Measurements from ENCODE around the gene PCK2.

Gene PCK2

DNA sequence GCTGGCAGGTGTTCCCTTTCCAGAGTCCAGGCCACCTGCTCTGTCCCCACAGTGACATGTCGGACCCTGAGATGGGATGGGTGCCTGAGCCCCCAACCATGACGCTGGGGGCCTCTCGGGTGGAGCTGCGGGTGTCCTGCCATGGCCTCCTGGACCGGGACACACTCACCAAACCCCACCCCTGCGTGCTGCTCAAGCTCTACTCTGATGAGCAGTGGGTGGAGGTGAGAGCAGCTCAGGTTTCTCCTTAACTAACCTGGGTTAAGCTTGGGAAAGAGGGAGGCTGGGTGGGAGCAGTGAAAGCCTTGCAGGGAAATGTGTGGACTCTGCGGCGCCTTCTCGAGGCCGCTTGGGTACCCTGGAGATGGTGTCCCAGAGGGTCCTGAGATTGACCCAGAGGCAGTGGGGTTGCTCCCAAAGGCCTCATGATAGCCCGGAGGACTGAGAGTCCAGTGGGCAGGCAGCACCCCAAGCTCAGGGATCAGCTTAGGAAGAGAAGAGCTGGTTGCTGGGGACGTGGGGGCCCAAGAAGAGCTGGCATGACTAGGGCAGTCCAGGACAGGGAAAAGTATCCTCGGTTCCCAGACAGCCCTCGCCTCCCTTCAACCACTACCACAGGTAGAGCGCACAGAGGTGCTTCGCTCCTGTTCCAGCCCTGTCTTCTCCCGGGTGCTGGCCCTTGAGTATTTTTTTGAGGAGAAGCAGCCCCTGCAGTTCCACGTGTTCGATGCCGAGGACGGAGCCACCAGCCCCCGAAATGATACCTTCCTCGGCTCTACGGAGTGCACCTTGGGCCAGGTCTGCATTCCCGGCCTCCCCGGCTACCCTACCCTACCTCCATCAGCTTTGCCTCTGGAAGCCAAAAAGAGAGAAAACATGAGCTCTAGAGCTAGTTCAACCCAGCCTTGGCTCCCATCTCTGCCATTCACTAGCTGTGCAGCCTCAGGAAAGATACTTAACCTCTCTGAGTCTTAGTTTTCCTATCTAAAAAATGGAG is 20.9 kb upstream of the PCK2 start:
- H3K4me3 ChIP-seq = no peak overlapping the region
- H3K27ac ChIP-seq = no peak overlapping the region

DNA sequence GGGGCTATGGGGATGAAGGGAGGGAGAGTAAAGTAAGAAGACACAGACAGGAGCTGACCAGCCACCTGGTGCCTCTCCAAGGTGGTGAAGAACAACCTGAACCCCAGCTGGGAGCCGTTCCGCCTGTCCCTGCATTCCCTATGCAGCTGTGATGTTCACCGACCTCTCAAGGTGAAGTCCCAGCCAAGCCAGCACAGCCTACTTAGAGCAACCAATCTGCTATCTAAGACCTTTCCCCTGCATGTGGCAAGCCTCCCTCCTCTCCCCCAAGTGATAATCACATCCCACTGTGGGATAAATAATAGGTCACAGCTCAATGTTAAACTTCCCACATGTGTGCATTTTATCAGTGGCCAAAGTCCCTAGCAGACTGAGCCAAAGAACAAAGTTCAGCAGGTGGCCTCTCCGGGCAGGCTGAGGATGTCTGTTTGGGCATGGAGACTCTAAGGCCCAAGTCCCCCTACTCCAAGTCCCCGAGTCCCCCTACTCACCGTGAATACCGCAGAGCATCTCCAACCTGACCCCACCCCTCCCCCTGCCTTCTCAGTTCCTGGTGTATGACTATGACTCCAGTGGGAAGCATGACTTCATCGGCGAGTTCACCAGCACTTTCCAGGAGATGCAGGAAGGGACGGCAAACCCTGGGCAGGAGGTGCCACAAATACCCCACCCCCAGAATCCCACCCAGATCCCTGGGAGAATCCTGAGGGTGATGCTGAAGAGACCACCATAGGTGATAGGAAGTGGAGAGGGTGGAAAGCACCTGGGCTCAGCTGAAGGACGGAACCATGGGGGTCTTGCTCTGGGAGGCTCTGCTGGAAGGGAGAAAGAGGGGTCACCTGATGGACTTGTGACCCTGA is 19.3 kb upstream of the PCK2 start:
- Histone ChIP-seq H3K27ac (no peak overlapping the region), H3K4me3 (no peak overlapping the region)

DNA sequence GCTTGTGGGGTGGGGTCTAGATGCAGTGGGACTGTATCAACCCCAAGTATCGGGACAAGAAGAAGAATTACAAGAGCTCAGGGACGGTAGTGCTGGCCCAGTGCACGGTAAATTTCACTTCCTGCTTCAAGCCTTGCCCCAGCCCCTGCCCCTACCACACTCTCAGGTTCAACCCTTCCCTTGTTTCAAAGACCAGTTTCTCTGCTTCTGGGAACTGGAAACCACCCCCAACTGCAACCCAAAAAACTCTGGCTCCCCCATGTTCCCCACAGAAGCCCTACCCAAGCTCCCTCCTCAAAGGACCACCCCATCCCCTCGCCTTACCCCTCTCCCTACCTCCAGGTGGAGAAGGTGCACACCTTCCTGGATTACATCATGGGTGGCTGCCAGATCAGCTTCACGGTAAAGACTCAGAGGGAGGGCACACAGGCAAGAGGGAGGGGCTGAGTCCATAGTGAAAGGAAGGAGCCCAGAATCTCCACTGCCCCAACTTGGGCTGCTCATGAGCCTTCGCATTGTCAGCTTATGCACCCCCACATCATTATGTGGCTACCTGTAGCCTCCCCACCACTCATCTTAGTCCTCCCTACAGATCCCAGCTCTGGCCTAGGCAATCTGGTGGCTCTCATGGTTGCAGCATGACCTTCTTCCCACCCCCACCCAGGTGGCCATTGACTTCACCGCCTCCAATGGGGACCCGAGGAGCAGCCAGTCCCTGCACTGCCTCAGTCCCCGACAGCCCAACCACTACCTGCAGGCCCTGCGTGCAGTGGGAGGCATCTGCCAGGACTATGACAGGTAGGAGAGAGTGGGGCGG is 18.4 kb upstream of the PCK2 start:
- H3K27ac ChIP-seq = no peak overlapping the region
- H3K4me3 ChIP-seq = no peak overlapping the region

- no peak overlapping the region for H3K4me3 ChIP-seq
- no peak overlapping the region for H3K27ac ChIP-seq
Measured at GRCh38 chr14:24076302-24076601, 17.9 kb upstream of the PCK2 start.

DNA sequence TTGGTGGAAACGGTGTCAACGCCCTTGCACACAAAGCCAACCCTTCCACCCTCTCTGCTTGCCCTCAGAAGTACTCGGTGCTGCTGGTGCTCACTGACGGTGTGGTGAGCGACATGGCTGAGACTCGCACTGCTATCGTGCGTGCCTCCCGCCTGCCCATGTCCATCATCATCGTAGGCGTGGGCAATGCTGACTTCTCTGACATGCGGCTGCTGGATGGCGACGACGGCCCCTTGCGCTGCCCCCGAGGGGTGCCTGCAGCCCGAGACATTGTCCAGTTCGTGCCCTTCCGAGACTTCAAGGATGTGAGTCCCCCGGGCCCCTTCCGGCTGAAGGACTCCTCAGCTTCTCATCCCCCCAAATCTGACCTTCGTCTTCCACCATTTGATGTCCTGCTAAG is 17.0 kb upstream of the PCK2 start:
- Histone ChIP-seq H3K4me3 (no peak overlapping the region), H3K27ac (no peak overlapping the region)

DNA sequence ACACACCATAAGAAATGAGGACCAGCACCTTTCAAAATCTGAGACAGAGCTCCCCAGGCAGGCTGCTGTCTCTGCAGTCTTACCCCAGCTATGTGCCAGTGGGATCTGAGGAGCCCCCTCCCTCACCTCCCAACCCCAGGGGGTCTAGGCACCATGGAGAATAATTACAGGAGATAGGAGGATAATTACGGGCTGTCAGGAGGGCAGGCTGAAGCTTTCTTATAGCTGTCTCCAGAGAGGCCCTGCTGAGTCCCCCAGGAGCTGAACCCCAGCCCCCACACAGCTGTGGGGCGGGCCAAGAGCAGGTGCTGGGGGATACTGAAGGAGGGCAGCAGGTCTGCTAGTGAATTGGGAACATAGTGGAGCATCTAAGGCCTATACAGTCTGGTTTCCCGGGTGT is 16.0 kb upstream of the PCK2 start:
- Histone ChIP-seq H3K27ac (no peak overlapping the region), H3K4me3 (no peak overlapping the region)

- no peak overlapping the region for H3K4me3 ChIP-seq
Measured at GRCh38 chr14:24079491-24080141, 14.5 kb upstream of the PCK2 start.

GRCh38 chr14:24080142-24080530 is 14.0 kb upstream of the PCK2 start:
- H3K4me3 ChIP-seq = no peak overlapping the region
- H3K27ac ChIP-seq = no peak overlapping the region

More at GRCh38 chr14:24079491-24080141, 14.5 kb upstream of the PCK2 start:
- no peak overlapping the region for H3K27ac ChIP-seq

DNA sequence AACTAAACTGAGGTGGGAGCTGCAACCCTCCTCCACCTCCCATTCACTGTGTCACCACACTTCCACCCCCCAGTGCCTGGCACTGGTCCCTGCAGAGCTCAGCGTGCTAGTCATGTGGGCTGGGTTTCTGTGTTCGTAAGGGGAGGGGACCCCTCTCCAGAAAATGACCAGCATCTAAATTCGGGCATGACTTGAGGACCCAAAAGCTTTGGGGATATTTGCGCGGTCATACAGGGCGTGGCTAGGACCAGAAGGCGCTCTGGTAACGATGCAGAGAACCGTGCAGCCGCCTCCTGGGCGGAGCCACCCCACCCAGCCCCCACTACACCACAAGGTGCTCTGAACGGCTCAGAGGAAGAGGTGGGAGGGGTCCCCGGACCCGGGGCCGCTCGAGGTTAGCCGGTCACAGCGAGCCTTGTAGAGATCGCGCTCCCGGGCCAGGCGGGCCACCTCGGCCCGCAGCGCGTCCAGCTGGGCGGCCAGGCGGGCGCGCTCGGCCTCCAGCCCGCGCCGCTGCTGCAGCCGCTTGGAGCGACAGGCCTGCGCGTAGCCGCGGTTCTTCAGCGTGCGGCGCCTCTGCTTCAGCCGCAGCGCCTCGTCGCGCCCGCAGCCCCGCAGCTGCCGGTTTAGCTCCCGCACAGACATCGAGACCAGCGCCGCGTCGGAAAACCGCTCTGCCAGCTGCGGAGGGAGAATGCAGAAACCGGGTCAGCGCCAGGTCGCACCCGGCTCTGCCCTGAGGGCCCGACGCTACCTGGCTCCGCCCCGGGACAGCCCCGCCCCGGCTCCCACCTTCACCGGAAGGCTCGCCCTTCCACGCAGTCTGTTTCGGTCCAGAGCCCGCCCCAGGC is 13.0 kb upstream of the PCK2 start:
- peak overlapping the region in 14 of 21 experiments; percentile 9 to 76 (median 46) for H3K27ac ChIP-seq
- H3K4me3 ChIP-seq = peak overlapping the region; percentile 34 to 66 (median 53)

- peak overlapping the region in 10 of 21 experiments; percentile 9 to 76 (median 52) for H3K27ac ChIP-seq
- peak overlapping the region; percentile 34 to 66 (median 53) for H3K4me3 ChIP-seq
Measured at GRCh38 chr14:24081739-24082211, 12.3 kb upstream of the PCK2 start.

DNA sequence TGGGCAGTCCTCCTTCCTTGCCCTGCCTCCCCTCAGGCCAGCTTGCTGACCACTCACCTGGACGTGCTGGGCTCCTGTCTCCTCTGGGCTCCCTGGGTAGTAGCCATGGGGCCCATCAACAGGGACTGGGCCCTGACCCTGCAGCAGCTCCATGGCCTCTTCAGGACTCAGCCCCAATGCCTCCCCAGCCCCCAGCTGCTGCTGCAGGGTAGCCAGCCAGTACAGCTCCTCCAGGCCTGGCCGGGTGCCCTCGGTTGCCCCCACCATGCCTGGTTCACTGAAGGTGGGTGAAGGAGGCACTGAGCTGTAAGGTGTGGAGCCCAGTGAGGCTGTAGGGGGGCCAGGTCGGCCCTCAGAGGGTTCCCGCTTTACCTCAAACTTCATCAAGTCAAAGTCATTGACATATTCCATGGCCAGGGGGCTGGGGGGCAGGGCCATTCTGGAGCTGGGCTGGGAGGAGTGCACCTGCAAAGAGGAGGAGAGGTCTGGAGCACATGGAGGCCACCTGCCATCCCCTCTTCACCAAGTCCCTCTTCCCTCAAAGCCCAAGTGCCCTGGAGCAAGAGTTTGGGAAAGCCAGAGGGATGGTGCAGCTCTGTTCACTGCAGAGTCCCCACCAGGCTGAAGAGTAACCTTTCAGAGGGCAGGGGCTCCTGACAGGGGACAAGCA is 11.6 kb upstream of the PCK2 start:
- H3K4me3 ChIP-seq = no peak overlapping the region

DNA sequence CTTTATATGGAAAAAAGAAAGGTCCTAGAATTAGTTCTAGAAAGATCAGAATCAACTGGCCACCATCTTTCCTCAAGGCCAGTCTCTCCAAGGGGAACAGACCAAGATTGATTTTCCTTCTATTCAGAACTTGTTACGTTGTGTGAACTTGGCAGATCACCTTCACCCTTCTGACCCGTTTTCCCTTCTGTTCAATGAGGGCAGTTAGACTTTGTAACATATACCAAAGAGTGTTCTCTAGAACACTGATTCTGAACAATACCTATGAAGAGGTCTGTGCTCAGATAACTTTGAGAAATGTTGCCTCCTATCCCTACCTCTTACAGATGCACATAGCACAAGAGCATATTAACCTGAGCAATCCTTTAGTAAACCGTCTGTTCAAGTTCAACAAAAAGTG is 10.6 kb upstream of the PCK2 start:
- Histone ChIP-seq H3K27ac (no peak overlapping the region), H3K4me3 (no peak overlapping the region)

More for the DNA sequence above, 11.6 kb upstream of the PCK2 start:
- H3K27ac ChIP-seq = no peak overlapping the region

DNA sequence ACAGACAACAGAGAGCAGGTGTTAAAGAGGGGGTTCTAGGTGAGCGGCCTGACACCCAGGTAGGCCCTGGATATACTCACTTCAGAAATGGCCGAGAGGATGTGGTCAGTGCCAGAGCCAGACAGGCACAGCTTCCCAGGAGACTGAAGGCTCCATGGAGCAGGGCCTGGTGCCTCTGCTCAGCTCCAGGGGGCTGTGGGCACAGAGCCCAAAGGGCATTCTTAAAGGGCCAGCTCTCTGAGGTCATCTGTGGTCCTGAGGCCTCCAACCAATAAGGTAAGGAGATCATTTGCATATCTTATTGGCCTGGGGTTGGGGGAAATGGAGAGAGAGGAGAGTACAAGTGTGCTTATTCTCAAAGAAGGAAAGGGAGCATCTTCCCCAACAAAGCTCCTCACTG is 9.7 kb upstream of the PCK2 start:
- Histone ChIP-seq H3K4me3 (no peak overlapping the region), H3K27ac (no peak overlapping the region)

GRCh38 chr14:24085215-24085614 is 8.9 kb upstream of the PCK2 start:
- Histone ChIP-seq H3K27ac (no peak overlapping the region), H3K4me3 (no peak overlapping the region)

DNA sequence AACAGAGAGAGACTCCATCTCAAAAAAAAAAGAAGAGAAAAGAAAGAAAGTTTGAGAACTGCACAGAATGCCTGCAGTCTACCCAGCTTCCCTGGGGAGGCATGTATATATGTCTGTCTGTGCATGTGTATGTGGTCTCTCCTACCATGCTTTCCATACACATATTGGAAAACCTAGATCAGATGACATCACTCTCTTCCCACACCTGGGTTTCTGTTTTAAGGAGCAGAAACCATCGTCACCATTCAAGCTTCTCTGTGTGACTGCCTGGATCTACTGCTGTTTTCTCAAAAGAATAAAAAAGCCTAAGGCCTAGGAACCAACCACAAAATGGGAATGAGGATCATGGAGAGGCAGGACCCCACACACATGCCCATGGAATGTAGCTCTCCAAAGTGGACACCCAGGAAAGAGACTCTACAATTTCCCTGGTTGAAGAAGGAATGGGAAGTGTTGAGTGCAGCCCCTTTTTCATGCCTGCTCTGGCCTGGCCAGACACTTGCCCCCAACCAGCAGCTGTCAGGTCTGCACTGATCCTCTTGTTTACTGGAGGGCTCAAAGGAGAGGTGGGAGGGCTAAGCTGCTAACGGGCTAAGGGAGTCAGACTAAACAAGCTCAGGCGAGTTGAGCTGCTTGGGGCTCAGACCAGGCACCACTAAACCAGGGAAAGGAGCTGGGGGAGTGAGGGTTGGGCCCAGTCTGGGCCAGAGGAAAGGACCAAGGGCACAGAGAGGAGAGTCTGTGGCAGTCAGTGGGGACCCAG is 7.7 kb upstream of the PCK2 start:
- H3K27ac ChIP-seq = no peak overlapping the region
- no peak overlapping the region for H3K4me3 ChIP-seq

GRCh38 chr14:24087004-24087403 is 7.1 kb upstream of the PCK2 start:
- H3K27ac ChIP-seq = no peak overlapping the region
- no peak overlapping the region for H3K4me3 ChIP-seq

GRCh38 chr14:24088095-24088494 is 6.0 kb upstream of the PCK2 start:
- Histone ChIP-seq H3K27ac (no peak overlapping the region), H3K4me3 (no peak overlapping the region)
